BJ (cell line): ENCODE results near the gene MIER2. TPM values are rescaled to one million over a fixed set of nuclear protein-coding genes. Genes with fewer than 3 reads are reported as not detected.

Experiments used
- CTCF ChIA-PET: fragments of 350-600 bp; formaldehyde crosslinking; extraction: SDS; loops from one replicate; lab custom pipeline; 2021; ENCODE audit warnings: antibody characterized with exemption, inconsistent platforms; lab: Yijun Ruan, JAX
- POLR2A ChIA-PET: fragments of 300-600 bp; sonication (Branson Sonifier 250); formaldehyde crosslinking; extraction: SDS; loops from one replicate; lab custom pipeline; 2021; ENCODE audit warnings: antibody characterized with exemption; lab: Charles Lee
- DNase-seq: peaks from one replicate; pipeline ENCODE4 v3.0.0-alpha.2; 2011; ENCODE audit warnings: low read depth
- H3K27me3 ChIP-seq: 2 replicates; pipeline ENCODE4 v1.6.0; 2011; ENCODE audit warnings: low read length; ENCODE audit not compliant: control insufficient read depth, insufficient read depth
- H3K36me3 ChIP-seq: 2 replicates; pipeline ENCODE4 v1.5.1; 2011; ENCODE audit warnings: low read length; ENCODE audit not compliant: control insufficient read depth, insufficient read depth
- H3K4me3 ChIP-seq: 2 replicates; pipeline ENCODE4 v1.5.1; 2011; ENCODE audit warnings: low read depth, mild to moderate bottlenecking, control low read depth, low read length
- polyA plus RNA-seq: library from polyadenylated mRNA; depleted of rRNA; stranded (reverse); fragments of >200 nt; gene quantifications from 2 replicates; pipeline ENCODE4 v1.2.3, GENCODE V29; 2011
- TF ChIP-seq, protein P1 (sequence below): IDR thresholded peaks from 2 replicates; pipeline ENCODE4 v1.5.1; 2011; ENCODE audit warnings: low read depth, mild to moderate bottlenecking, control low read depth, inconsistent platforms, low read length, moderate library complexity; ENCODE audit not compliant: insufficient read depth

The MIER2 gene
- polyA plus RNA-seq, 1 experiment: 14.8 TPM

DNA sequence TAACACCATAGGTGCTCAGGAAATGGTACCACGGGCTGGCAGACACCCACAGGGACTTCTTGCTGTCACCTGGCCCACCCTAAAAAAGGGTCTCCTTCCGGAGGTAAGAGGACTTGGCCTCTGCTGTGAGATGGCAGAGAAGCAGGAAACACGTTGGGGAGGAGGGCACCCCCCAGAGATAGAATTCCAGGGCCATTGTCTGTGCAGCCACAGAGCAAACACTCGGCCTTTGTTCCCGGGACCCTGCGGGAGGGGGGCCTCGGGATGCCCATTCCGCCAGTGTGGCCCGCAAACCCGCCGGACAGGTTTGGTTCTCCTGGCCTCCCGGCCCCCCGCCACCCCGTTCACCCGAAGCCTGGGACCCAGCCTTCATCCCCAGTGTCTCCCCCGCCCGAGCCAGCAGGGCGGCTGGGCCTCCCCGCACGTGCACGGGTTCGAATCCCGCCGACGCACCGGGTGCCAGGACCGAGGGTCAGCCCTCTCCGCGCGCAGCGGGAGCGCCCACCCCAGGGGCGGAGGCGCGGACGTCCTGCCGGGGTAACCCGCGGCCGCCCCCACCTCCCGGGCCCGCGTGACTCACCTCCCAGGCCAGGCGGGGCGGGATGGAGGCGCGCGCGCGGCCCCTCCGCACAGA is 54.1 kb downstream of the MIER2 start:
- TF ChIP-seq, protein P1, sequence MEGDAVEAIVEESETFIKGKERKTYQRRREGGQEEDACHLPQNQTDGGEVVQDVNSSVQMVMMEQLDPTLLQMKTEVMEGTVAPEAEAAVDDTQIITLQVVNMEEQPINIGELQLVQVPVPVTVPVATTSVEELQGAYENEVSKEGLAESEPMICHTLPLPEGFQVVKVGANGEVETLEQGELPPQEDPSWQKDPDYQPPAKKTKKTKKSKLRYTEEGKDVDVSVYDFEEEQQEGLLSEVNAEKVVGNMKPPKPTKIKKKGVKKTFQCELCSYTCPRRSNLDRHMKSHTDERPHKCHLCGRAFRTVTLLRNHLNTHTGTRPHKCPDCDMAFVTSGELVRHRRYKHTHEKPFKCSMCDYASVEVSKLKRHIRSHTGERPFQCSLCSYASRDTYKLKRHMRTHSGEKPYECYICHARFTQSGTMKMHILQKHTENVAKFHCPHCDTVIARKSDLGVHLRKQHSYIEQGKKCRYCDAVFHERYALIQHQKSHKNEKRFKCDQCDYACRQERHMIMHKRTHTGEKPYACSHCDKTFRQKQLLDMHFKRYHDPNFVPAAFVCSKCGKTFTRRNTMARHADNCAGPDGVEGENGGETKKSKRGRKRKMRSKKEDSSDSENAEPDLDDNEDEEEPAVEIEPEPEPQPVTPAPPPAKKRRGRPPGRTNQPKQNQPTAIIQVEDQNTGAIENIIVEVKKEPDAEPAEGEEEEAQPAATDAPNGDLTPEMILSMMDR: no peak
- no peak for DNase-seq
- CTCF ChIA-PET: no interaction called here
- Histone ChIP-seq H3K27me3 (peaks cover 15% of the 10 kb centered on the region), H3K36me3 (no peaks in the 10 kb centered on the region), H3K4me3 (peak overlapping the region; percentile 57)
- POLR2A ChIA-PET: no interaction called here

DNA sequence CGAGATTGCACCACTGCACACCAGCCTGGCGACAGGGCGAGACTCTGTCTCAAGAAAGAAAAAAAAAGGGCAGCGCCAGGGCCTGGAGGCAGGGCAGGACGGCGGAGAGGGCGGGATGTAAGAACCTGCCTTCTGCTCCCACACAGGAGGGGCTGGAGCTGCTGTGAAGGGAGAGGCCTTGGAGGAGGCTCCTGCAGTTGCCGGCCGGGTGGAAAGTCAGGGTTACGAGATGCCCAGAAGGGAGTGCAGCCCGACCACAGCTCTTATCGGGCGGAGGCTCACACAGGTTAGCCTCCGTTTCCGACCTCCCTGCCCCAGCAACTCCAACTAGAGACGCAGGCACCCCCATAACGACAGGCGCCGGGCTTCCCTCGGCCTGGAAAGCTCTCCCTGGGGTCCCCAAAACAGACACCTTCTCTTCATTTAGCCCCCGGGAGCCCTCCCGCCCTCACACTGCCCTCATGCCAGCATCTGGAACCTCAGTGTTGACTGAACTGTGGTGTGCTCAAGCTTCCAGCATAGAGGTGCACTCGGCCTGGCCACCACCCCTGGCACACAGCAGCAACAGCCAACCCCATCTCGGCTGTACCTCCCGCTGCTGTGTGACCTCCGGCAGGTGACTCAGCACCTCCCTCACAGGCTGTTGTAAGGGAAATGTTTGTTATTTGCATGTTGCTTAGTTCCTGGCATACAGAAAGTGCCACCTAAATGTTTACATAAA is 54.8 kb downstream of the MIER2 start:
- H3K36me3 ChIP-seq: no peaks in the 10 kb centered on the region
- H3K27me3 ChIP-seq: peaks cover 13% of the 10 kb centered on the region
- H3K4me3 ChIP-seq: no peak overlapping the region
- ChIA-PET POLR2A (no interaction called here), CTCF (no interaction called here)
- TF ChIP-seq, protein P1: no peak
- DNase-seq: no peak

- POLR2A ChIA-PET: no interaction called here
- Histone ChIP-seq H3K4me3 (no peak overlapping the region), H3K27me3 (peaks cover 8% of the 10 kb centered on the region), H3K36me3 (no peaks in the 10 kb centered on the region)
- CTCF ChIA-PET: no interaction called here
- TF ChIP-seq, protein P1: no peak
- no peak for DNase-seq
These were observed 55.7 kb downstream of the MIER2 start for GRCh38 chr19:288911-289310.

- TF ChIP-seq, protein P1: no peak
- no peak overlapping the region for H3K4me3 ChIP-seq
- CTCF ChIA-PET: interaction anchor here (1.8 to 2.3 kb wide), 2 partner anchors 8 to 20 kb away, joined by 10 to 13 read pairs; no protein-coding TSS in a partner anchor
- no peaks in the 10 kb centered on the region for H3K27me3 ChIP-seq
- DNase-seq: no peak
- POLR2A ChIA-PET: no interaction called here
- H3K36me3 ChIP-seq: no peaks in the 10 kb centered on the region
These were observed 57.2 kb downstream of the MIER2 start for GRCh38 chr19:287381-287871.

DNA sequence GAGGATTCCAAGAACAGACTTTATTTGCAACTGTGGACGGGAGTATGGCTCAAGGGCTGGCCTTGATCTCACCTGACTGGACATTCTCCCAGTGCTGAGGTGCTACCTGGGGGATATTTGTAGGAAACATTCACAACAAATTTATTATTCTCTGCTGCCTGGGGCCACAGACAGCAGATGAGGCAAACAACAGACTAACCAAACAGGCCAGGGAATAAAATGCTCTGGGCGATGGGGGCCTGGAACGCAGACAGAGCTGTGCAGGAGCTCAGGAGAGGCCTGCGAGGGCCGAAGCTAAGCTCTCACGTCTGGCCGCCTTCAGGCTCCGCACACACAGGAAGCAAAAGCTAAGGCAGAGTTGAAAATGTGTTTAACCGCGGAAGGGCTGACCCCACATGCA is 61.2 kb downstream of the MIER2 start:
- TF ChIP-seq, protein P1: no peak

More for the DNA sequence above, 61.2 kb downstream of the MIER2 start:
- Histone ChIP-seq H3K27me3 (no peaks in the 10 kb centered on the region), H3K4me3 (no peak overlapping the region), H3K36me3 (no peaks in the 10 kb centered on the region)
- DNase-seq: no peak
- CTCF ChIA-PET: interaction anchor here (0.7 to 1.0 kb wide), 2 partner anchors 12 to 724 kb away, joined by 3 read pairs; no protein-coding TSS in a partner anchor
- POLR2A ChIA-PET: interaction anchor here (0.5 kb wide), 1 partner anchor 17 kb away, joined by 3 read pairs; no protein-coding TSS in a partner anchor
